Erythroblast (primary cell): Measurements from ENCODE around the gene TMTC3.

Experiments used
- DNase-seq, 2 experiments: peaks; one replicate each; lab custom pipeline; 2025; lab: John Stamatoyannopoulos, UW
- GATA1 ChIP-seq: IDR thresholded peaks from 2 replicates; pipeline ENCODE4 v1.6.1; 2011; ENCODE audit warnings: low read depth, mild to moderate bottlenecking, control low read depth, low read length, moderate library complexity
- POLR2A ChIP-seq: IDR thresholded peaks from 2 replicates; pipeline ENCODE4 v1.6.1; 2011; ENCODE audit warnings: mild to moderate bottlenecking, low read length

Gene TMTC3

DNA sequence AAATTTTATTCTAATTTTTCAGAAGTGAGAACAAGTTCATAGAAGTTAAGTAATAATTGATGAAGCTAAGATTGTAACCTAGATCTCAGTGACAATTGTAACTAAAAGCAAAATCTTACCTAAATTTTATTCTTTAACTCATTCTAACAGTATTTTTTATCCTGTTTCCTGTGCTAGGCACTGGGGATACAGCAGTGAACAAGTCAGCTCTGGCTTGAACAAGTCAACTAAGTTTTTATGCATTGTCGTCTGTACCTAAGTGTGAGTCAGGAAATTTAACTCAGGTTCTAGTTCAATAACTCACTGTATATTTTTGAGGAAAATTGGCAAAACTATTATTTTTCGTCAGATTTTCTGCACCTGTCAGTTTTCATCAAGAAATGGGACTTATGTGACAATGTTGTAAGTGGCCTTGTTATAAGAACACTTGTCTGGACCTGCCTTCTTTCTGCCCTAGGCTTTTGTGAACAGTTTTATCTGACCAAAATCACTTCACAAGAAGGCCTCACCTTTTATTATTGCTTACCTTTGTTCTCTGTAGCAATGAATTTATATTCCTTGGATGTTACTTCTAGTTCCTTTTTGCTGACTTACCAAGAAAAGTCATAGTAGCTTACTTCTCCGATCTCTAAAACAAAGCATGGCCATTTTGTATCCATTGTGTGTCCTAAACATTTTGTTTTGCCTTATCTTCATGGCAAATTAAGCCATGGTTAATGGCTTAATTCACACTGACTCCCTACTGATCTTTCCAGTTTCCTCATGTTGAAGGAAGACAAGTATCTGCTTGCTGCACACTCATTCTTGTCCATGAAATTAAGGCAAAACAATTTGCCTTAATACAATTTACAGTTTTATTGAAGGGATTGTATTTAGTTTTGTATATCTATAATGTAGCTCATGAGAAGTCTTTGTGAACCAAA lies 2.7 kb downstream of the TMTC3 start:
- TF ChIP-seq POLR2A: no peak
- TF ChIP-seq GATA1: no peak
- no peak for DNase-seq

GRCh38 chr12:88145567-88146505 lies 3.7 kb downstream of the TMTC3 start:
- TF ChIP-seq GATA1: no peak
- TF ChIP-seq POLR2A: no peak
- no peak for DNase-seq

DNA sequence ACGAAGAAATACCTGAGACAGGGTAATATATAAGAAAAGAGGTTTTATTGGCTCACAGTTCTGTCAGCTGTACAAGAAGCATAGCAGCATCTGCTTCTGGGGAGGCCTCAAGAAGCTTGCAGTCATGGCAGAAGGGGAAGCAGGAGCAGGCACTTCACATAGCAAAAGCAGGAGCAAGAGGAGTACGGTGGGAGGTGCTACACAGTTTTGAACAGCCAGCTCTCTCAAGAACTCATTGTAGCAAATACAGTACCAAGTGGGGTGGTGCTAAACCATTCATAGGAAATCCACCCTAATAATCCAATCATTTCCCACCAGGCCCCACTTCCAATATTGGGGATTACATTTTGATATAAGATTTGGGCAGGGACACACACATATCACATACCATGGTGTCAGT lies 8.0 kb downstream of the TMTC3 start:
- no peak for DNase-seq
- TF ChIP-seq GATA1 (no peak), POLR2A (no peak)

DNA sequence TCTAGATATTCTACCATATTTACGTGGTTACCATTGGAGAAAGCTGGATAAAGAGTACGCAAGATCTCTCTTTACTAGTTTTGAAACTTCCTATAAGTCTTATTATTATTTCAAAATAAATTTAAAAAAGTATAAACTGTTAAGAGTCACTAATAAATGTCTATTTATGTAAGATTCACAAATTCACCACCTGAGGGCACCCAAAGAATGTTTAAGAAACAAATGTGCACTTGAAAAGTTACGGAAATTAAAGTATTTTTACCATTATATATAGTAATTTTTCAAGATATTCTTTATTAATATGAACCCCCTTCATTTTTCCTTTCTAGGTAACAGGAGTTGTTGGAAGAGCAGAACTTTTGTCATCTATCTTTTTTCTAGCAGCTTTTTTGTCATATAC lies 11.9 kb downstream of the TMTC3 start:
- peak; percentile 8 to 31 for DNase-seq

GRCh38 chr12:88156075-88156654 lies 14.1 kb downstream of the TMTC3 start:
- DNase-seq: no peak
- TF ChIP-seq GATA1: no peak

More for the DNA sequence above, 11.9 kb downstream of the TMTC3 start:
- no peak for TF ChIP-seq POLR2A
- no peak for TF ChIP-seq GATA1

GRCh38 chr12:88163371-88163770 lies 21.3 kb downstream of the TMTC3 start:
- no peak for TF ChIP-seq POLR2A
- TF ChIP-seq GATA1: no peak

GRCh38 chr12:88166179-88166578 lies 24.1 kb downstream of the TMTC3 start:
- TF ChIP-seq POLR2A: no peak
- TF ChIP-seq GATA1: no peak
- no peak for DNase-seq

More at GRCh38 chr12:88163371-88163770, 21.3 kb downstream of the TMTC3 start:
- DNase-seq: no peak

- TF ChIP-seq GATA1 (no peak), POLR2A (no peak)
- no peak for DNase-seq
Observed at GRCh38 chr12:88167384-88167783, 25.3 kb downstream of the TMTC3 start.

DNA sequence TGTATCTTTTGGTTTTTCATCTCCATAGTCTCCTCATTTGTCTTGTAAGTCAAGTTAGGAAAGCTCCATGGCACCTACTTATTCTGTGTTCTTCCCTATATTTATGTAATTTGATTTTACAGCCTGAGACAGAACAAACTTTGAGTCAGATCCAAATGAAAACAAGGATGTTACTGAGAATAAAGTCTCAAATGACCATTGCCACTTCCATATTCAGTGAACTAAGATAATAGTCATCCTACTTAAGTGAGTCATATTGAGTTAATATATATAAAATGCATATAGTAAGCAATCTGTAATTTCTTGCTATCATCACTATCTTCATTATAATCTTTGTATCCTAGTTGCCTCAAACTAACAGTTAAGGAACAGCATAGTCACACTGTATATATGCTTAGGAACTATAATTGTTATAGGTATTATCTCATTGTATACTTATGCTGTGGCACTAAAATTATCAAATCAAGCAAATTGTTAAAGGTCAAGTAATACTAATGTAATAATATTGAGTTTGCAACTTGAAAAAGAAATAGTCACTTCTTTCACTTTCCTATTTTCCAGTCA lies 30.8 kb downstream of the TMTC3 start:
- DNase-seq: no peak
- TF ChIP-seq POLR2A (no peak), GATA1 (no peak)

- DNase-seq: no peak
- no peak for TF ChIP-seq GATA1
- no peak for TF ChIP-seq POLR2A
Observed at GRCh38 chr12:88175544-88175943, 33.4 kb downstream of the TMTC3 start.

DNA sequence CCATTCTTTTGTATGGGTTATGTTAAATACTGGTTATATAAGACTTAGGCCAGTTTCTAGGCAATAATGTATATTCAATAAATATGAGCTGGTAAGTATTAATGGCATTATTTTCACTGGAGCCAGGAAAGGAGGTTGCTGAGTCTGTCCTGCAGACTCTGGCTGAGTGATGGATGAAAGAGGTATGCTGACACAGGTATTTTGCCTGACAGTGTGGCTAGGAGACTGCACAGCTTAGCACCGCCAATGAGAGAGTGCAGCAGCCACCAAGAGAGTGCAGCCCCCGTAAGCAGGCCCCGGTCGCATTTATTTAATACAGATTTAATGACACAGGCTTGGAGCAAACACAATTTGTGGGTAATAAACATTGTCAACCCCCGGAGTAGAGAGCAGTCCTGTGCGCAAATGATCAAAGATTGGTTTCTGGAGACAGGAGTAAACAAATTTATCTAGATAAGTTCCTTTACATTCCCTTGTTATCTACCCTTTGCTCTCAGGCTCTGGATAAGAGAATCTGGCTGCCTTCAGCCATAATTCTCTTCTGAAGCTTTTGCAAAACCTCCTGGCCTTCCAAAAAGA lies 37.4 kb downstream of the TMTC3 start:
- TF ChIP-seq GATA1: no peak
- no peak for TF ChIP-seq POLR2A
- no peak for DNase-seq

DNA sequence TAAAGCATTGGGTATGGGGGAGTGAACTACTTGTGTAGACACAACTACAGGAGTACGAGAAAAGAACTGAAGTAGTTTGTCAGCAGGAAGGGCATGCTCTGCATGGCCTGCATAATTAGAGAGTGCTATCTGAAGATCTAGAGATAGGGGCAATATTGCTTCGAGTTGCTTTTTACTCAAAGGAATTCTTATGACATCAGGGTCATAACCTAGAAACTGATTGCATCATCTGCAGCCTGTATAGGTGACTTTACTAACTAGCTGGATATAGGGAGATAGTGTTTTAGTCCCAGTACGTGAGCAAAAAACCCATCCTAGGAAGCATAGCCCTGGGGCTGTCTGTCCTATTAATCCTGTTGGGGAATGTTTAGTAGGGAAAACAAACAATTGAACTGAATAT lies 39.8 kb downstream of the TMTC3 start:
- peak in 1 of 2 experiments; percentile 6 for DNase-seq

DNA sequence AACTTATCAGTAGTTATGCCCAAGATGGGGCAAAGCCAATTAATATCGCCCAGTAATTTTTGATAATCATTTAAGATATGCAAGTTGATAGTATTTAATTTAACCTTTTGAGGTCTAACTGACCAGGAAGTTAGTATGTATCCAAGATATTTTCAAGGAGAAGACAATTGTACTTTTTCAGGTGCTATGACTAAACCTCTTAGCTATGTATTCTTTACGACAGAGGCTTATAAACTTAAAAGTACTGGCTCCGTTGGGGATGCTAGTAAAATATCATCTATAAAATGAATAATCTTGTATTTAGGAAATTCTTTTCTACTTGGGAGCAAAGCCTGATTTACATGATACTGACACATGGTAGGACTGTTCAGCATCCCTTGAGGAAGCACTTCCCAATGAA lies 40.3 kb downstream of the TMTC3 start:
- TF ChIP-seq POLR2A (no peak), GATA1 (no peak)
- no peak for DNase-seq

More for the DNA sequence above, 39.8 kb downstream of the TMTC3 start:
- TF ChIP-seq GATA1 (no peak), POLR2A (no peak)

- TF ChIP-seq POLR2A (no peak), GATA1 (no peak)
- no peak for DNase-seq
Observed at GRCh38 chr12:88184196-88184595, 42.1 kb downstream of the TMTC3 start.
